HPDE6-E6E7 (cell line): Measurements from ENCODE around the gene FOSL2.

Experiments
- DNase-seq: peaks from one replicate; pipeline ENCODE4 v3.0.0; 2011; ENCODE audit warnings: missing footprints; ENCODE audit errors: extremely low spot score

Gene FOSL2

GRCh38 chr2:28395334-28396061 is 2.8 kb downstream of the FOSL2 start:
- no peak for DNase-seq

- DNase-seq = no peak
These were observed 4.4 kb downstream of the FOSL2 start for GRCh38 chr2:28397043-28397381.

GRCh38 chr2:28398101-28398834 is 5.6 kb downstream of the FOSL2 start:
- DNase-seq = no peak

- DNase-seq = no peak
These were observed 6.6 kb downstream of the FOSL2 start for GRCh38 chr2:28399289-28399688.

GRCh38 chr2:28399956-28400355 is 7.3 kb downstream of the FOSL2 start:
- DNase-seq = no peak

- no peak for DNase-seq
These were observed 7.8 kb downstream of the FOSL2 start for GRCh38 chr2:28400419-28400818.

- DNase-seq = no peak
These were observed 8.3 kb downstream of the FOSL2 start for GRCh38 chr2:28400921-28401320.

- DNase-seq = no peak
These were observed 8.8 kb downstream of the FOSL2 start for GRCh38 chr2:28401411-28401810.

GRCh38 chr2:28401948-28402550 is 9.4 kb downstream of the FOSL2 start:
- no peak for DNase-seq

GRCh38 chr2:28403370-28403956 is 10.8 kb downstream of the FOSL2 start:
- no peak for DNase-seq

- DNase-seq = no peak
These were observed 11.4 kb downstream of the FOSL2 start for GRCh38 chr2:28404086-28404485.

GRCh38 chr2:28405537-28405936 is 12.9 kb downstream of the FOSL2 start:
- DNase-seq = no peak

- no peak for DNase-seq
These were observed 13.8 kb downstream of the FOSL2 start for GRCh38 chr2:28406276-28407096.

GRCh38 chr2:28407131-28407975 is 14.7 kb downstream of the FOSL2 start:
- no peak for DNase-seq

GRCh38 chr2:28407976-28408690 is 15.5 kb downstream of the FOSL2 start:
- no peak for DNase-seq

GRCh38 chr2:28408764-28409599 is 16.3 kb downstream of the FOSL2 start:
- peak; percentile 80 for DNase-seq

- no peak for DNase-seq
These were observed 18.6 kb downstream of the FOSL2 start for GRCh38 chr2:28411166-28411755.

GRCh38 chr2:28411956-28412609 is 19.4 kb downstream of the FOSL2 start:
- no peak for DNase-seq
